Bronchial epithelial cell (primary cell): ENCODE results near the gene MYOZ1. TPM values are rescaled to one million over a fixed set of nuclear protein-coding genes. Genes with fewer than 3 reads are reported as not detected.

Experiments
- DNase-seq: peaks from one replicate; pipeline ENCODE4 v3.0.0-alpha.2; 2010; ENCODE audit warnings: low read depth
- FAIRE-seq: peaks from 2 replicates; lab custom pipeline; 2011; peaks lifted over from hg19 to GRCh38; lab: Jason Lieb, UNC
- H3K27me3 ChIP-seq: 2 replicates; pipeline ENCODE4 v1.5.1; 2011; ENCODE audit warnings: low read length; ENCODE audit not compliant: control insufficient read depth, insufficient read depth
- H3K36me3 ChIP-seq: 2 replicates; pipeline ENCODE4 v1.5.1; 2011; ENCODE audit warnings: low read length; ENCODE audit not compliant: control insufficient read depth, insufficient read depth
- H3K4me3 ChIP-seq: 2 replicates; pipeline ENCODE4 v1.5.1; 2011; ENCODE audit warnings: mild to moderate bottlenecking, low read depth, low read length, control low read depth
- total RNA-seq: library from RNA; depleted of rRNA; stranded (reverse); fragments of >200 nt; gene quantifications from 2 replicates; pipeline ENCODE4 v1.2.1, GENCODE V29; 2014
- TF ChIP-seq, protein P1 (sequence below): IDR thresholded peaks from 2 replicates; pipeline ENCODE4 v1.5.1; 2011; ENCODE audit warnings: mild to moderate bottlenecking, moderate library complexity, low read length, control low read depth, inconsistent platforms; ENCODE audit not compliant: insufficient read depth, severe bottlenecking

The MYOZ1 gene
- total RNA-seq, 1 donor from 2014 or later: not detected

DNA sequence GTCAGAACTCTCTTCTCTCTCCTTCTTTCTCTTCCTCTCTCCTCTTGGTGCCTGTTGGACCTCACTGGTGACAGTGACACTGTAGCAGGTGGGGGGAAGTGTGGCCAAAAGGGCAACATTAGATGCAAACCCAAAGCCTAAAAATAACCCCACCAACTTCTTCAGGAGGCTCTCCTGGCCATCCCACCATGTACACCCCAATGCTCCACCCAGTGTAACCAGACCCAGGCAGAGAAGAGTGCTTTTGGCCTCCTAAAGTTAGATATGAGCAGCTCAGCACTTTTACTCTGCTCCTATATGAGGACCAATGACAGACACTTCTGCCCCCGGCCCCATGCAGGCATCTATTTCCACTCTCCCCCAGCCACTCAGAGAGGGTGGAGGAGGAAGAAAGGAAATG, 5.5 kb downstream of the MYOZ1 start:
- no peak overlapping the region for H3K4me3 ChIP-seq

DNA sequence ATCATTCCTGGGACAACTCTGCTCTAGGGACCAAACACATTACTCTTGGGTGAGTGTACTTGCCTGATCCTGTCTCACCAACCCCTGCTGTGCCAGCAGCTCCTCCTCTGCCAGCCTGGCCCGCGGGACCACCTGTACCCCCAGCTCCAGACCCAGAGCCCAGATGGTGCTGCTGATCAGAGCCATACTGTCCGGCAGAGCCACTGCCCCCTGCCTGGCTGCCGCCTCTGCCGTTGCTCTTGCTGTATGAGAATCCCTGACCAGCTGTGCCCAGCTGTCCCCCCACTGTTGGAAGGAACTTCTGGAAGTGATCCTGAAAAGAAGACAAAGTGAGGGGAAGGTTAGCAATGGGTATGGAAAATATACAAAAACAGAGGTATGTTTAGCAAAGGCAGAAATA, 6.9 kb downstream of the MYOZ1 start:
- Histone ChIP-seq H3K4me3 (no peak overlapping the region), H3K27me3 (no peaks in the 10 kb centered on the region), H3K36me3 (no peaks in the 10 kb centered on the region)
- FAIRE-seq (no peak), DNase-seq (no peak)
- TF ChIP-seq, protein P1, sequence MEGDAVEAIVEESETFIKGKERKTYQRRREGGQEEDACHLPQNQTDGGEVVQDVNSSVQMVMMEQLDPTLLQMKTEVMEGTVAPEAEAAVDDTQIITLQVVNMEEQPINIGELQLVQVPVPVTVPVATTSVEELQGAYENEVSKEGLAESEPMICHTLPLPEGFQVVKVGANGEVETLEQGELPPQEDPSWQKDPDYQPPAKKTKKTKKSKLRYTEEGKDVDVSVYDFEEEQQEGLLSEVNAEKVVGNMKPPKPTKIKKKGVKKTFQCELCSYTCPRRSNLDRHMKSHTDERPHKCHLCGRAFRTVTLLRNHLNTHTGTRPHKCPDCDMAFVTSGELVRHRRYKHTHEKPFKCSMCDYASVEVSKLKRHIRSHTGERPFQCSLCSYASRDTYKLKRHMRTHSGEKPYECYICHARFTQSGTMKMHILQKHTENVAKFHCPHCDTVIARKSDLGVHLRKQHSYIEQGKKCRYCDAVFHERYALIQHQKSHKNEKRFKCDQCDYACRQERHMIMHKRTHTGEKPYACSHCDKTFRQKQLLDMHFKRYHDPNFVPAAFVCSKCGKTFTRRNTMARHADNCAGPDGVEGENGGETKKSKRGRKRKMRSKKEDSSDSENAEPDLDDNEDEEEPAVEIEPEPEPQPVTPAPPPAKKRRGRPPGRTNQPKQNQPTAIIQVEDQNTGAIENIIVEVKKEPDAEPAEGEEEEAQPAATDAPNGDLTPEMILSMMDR: no peak

More for the DNA sequence above, 5.5 kb downstream of the MYOZ1 start:
- FAIRE-seq: no peak
- no peaks in the 10 kb centered on the region for H3K27me3 ChIP-seq
- TF ChIP-seq, protein P1: no peak
- H3K36me3 ChIP-seq: no peaks in the 10 kb centered on the region
- DNase-seq: no peak

DNA sequence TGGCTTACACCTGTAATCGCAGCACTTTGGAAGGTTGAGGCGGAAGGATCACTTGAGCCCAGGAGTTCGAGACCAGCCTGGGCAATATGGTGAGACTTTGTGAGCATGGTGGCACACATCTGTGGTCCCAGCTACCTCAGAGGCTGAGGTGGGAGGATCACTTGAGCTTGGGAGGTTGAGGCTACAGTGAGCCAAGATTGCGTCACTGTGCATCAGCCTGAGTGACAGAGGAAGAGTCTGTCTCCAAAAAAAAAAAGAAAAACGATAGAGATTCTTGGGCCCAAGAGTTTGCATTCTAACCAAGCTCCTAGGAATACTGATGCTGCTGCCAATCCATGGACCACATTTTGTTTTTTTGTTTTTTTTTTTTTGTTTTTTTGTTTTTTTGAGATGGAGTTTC, 12.1 kb downstream of the MYOZ1 start:
- no peaks in the 10 kb centered on the region for H3K27me3 ChIP-seq
- H3K36me3 ChIP-seq: no peaks in the 10 kb centered on the region
- DNase-seq (no peak), FAIRE-seq (no peak)
- H3K4me3 ChIP-seq: no peak overlapping the region
- TF ChIP-seq, protein P1: no peak

DNA sequence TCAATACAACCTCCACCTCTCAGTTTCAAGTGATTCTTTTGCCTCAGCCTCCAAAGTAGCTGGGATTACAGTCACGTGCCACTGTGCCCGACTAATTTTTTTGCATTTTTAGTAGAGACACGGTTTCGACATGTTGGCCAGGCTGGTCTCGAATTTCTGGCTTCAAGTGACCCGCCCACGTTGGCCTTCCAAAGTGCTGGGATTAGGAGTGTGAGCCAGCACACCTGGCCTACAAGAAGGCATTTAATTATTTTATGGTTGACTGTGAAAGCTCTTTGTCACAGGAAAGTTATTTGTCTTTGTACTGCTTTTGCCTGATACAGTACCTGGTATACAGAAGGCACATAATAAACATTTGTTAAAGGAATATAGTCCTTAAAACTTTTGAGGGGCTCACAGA, 12.9 kb downstream of the MYOZ1 start:
- TF ChIP-seq, protein P1: no peak
- DNase-seq: peak; percentile 37

DNA sequence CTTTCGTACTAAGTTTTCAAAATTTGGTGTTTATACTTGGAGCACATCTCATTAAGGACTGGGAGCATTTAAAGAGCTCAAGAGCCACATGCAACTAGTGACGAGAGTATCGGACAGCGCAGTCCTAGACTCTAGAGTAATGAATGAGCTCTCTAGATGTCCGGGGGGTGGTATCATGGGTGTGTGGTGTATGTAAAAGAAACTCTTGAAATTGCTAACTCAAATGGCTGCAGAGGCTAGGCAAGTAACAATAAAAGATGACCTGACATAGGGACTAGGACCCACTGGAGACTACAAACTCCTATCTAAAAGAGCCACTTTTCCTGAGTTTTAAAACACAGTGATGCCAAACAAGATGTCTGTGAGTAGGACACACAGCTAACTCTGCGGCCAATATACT, 14.0 kb downstream of the MYOZ1 start:
- H3K36me3 ChIP-seq: no peaks in the 10 kb centered on the region
- DNase-seq (no peak), FAIRE-seq (no peak)
- no peak overlapping the region for H3K4me3 ChIP-seq
- TF ChIP-seq, protein P1: no peak
- no peaks in the 10 kb centered on the region for H3K27me3 ChIP-seq

More for the DNA sequence above, 12.9 kb downstream of the MYOZ1 start:
- Histone ChIP-seq H3K27me3 (no peaks in the 10 kb centered on the region), H3K4me3 (no peak overlapping the region), H3K36me3 (no peaks in the 10 kb centered on the region)
- no peak for FAIRE-seq
